GM21367 (cell line): ENCODE measurements around the gene TOP1.

Experiments
- ATAC-seq: cut with Tn5 transposase; IDR thresholded peaks from one replicate; pipeline ENCODE4 v1.9.1; 2021; ENCODE audit not compliant: unreplicated experiment

Gene TOP1

GRCh38 chr20:41032271-41032670 lies 3.6 kb downstream of the TOP1 start:
- no peak for ATAC-seq

DNA sequence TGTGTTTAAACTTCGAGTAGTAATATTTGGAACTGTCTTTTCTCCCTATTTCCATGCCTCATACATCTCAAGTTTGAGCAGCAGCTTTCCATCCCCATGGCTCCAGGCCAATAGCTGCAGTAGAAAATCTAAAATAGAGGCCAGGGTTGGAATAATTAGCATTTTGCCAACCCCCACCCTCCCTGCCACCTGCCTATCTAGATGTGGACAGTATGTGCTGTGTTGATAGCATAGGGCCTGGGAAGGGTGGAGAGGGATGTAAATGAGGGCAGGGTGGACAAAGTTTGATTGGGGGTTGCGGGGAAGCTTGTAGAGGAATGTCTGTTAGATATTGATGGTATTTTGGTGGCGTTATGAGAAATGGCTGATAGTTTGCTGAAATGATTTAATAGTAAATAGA lies 5.6 kb downstream of the TOP1 start:
- no peak for ATAC-seq

DNA sequence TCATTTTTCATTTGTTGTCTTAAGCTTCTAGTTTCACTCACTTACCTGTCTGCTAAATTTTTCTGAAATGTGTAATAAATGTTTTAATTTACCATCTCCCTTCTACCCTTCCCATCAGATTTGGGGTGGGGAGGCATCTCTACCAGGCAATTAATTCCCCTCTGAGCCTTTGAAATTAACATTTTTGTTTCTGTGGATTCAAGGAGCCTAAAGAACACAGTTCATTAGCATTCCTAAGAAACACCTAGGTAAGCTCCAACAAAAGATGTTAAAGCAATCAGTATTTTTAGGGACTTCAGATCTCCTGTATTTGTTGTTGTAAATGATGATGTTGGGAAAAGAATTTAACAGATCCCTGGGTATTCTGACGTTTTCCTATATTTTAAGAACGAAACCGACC lies 6.6 kb downstream of the TOP1 start:
- no peak for ATAC-seq

- no peak for ATAC-seq
Observed at GRCh38 chr20:41037179-41037578, 8.6 kb downstream of the TOP1 start.

- no peak for ATAC-seq
Observed at GRCh38 chr20:41038149-41038877, 9.7 kb downstream of the TOP1 start.

- ATAC-seq: no peak
Observed at GRCh38 chr20:41038878-41039404, 10.3 kb downstream of the TOP1 start.

GRCh38 chr20:41040855-41041254 lies 12.2 kb downstream of the TOP1 start:
- ATAC-seq: no peak

DNA sequence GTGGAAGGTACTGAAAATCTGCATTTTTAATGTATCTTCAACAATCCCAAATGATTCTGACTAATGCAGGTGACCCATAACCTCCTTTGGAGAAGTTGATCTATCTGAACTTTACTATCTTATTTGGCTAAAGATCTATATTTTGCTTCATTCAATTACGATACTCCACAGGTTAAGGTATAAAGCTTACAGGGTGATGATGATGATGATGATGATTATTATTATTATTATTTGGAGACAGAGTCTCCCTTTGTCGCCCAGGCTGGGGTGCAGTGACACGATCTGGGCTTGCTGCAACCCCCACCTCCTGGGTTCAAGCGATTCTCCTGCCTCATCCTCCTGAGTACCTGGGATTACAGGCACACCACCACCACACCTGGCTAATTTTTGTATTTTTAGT lies 13.1 kb downstream of the TOP1 start:
- no peak for ATAC-seq

DNA sequence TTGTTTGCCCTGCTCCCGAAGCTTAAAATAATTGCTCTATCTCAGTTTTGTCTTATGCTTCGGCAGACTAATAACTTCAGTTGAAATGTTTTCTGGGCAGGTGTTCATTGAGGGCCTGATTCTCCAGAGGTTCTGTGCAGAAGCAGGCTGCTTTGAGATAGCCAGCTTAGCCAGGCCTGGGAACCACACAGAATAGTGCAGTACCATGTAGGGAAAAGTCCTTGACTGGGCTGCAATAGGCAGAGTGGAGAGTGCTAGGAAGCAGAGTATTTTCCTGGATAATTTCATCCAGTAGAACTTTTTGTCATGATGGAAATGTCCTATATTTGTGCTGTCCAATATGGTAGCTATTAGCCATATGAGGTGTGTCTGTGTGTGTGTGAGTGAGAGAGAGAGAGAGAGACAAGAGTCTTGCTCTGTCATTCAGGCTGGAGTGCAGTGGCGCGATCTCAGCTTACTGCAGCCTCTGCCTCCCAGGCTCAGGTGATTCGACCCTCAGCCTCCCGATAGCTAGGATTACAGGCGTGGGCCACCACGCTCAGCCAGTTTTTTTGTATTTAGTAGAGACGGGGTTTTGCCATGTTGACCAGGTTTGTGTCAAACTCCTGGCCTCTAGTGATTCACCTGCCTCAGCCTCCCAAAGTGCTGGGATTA lies 15.9 kb downstream of the TOP1 start:
- no peak for ATAC-seq

DNA sequence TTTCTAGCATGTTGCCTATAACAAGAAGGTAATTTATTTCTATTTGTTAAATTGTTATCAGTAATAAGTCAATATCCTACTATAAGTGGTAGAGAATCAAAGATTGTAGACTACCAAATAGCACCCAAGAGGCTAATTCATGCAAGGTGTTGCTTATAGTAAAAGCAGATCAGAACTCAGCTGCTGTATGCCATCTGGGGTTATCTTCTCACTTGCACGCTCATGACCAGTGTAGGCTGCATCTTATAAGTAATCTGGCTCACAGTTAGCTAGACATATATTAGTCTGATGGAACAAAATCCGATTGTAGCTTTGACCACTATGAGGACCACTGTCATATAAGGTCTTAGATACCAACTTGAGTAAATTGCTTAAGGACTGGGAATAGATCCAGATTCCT lies 17.0 kb downstream of the TOP1 start:
- ATAC-seq: no peak

DNA sequence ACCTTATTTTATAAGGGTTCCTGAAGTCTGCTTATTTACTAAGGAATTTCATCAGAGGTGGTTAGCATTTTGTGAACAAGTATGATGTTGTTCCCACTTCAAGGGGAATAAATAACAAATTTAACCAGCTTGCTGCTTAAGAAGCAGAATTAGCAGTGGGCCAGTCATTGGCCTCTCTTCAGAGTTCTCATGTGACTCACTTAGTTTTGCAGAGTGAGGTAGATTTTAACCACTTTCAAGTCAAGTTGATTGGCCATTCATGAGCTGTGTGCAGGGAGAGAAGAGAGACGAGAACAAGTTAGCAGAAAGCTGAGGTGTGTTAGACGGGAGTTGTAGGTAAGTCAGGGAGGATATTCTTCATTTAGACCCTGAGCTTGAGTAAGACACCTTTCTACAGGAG lies 18.1 kb downstream of the TOP1 start:
- no peak for ATAC-seq

DNA sequence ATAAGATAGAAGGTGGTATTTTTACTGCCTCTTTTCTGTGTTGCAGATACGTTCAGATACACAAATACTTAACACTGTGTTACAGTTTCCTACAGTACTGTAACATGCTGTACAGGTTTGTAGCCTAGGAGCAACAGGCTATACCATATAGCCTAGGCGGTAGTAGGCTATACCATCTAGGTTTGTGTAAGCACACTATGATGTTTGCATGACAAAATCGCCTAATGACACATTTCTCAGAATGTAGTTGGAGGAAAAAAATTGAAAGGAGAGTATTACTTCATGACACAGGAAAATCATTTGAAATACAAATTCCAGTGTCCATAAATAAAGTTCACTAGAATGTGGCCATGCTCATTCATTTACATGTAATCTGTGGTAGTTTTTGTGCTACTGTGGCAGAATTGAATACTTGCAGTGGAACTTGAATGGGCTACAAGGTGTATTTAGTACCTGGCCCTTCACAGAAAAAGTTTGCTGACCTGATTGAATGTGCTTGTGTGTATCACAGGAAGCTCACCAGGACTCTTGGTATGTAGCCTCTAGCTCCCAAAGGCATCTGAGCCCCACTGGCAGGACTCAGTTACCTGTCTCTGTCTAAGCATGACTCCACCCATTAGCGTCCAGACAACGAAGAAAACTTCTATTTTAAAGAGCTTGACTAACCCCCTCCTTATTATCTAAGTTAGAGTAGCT lies 18.8 kb downstream of the TOP1 start:
- no peak for ATAC-seq

DNA sequence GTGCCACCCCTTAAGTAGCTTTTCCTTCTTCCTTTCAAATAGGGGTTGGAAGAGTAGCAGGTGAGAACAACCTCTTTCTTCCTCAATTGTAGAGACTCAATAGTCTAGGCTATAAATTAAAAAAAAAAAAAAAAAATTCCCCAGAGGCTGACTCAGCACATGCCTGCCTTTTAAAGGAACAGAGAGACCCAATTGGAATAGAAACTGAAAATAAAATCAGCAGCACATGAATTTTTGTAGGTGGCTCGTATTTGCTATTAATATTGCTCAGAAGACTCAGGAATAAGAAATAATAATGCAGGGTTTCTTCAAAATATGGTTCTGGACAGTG lies 19.3 kb downstream of the TOP1 start:
- ATAC-seq: no peak

GRCh38 chr20:41048461-41049301 lies 20.1 kb downstream of the TOP1 start:
- ATAC-seq: no peak

GRCh38 chr20:41049451-41049850 lies 20.8 kb downstream of the TOP1 start:
- ATAC-seq: no peak

GRCh38 chr20:41050361-41051008 lies 21.9 kb downstream of the TOP1 start:
- ATAC-seq: no peak

DNA sequence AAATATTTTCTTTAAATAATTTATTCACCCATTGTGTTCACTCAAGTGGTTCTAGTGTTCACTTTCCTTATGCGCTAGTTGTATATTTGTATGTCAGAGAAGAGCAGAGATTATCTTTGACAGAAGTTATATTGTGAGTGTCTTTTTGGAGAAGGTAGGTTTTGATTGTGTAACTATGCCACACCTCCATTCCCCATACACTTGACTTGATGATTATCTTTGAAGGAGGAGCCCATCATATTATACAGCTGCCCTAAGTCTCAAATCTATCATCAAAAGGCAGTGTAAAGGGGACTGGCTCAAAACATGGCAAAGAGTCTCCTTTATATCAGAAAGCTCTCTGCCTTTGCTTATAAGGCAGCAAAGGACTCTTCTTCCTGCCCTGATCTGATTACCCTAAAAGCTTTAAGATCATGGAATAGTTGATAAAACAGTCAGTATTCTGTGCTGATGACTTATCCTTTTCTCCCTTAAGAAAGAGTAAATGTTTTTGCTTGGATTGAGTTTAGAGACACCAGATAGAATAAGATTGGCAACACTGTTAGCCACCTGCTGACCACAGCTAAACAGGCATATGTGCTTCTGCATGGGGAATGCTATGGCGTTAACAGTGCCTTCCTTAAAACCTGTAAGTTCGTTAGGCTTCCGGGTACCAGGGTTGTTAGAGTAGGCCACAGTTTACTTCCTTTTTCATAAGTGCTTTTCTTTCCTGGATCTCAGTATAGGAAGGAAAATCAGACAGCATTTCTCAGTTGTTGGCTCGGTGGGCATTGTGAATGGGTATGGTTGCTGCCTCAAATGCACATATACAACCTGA lies 22.6 kb downstream of the TOP1 start:
- no peak for ATAC-seq

DNA sequence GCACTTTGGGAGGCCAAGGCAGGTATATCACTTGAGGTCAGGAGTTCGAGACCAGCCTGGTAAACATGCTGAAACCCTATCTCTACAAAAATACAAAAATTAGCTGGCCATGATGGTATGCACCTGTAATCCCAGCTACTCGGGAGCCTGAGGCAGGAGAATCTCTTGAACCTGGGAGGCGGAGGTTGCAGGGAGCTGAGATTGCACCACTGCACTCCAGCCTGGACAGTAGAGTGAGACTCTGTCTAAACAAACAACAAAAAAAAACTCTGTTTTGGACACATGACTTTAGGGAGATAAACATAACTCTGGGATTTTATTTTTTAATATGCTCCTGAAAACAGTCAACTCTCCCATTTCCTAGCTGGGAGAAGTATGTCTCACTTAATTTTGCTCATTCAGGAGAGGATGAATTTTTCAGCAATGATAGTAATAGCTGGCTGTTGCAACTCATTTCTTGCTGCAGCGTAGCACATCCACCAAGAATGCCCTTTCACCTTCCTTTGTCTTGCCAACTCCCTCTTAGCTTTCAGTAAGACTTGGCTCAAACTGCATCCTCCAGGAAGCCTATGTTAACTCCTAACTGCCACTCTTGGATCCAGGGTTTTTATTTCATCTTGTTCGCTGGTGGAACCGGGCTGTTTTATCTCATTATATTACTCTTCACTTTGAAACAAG lies 24.3 kb downstream of the TOP1 start:
- no peak for ATAC-seq

- no peak for ATAC-seq
Observed at GRCh38 chr20:41054070-41054846, 25.6 kb downstream of the TOP1 start.
